ENCODE measurements around the gene MAGEA3. TPM values are rescaled to one million over a fixed set of nuclear protein-coding genes. Genes with fewer than 3 reads are reported as not detected.

The MAGEA3 gene
- total and polyA plus RNA-seq, 2 of the 8 experiments (the other 6 are each of a cell fraction or from before 2014, with no cell fraction given), result 0.06 TPM; not detected in 1

DNA sequence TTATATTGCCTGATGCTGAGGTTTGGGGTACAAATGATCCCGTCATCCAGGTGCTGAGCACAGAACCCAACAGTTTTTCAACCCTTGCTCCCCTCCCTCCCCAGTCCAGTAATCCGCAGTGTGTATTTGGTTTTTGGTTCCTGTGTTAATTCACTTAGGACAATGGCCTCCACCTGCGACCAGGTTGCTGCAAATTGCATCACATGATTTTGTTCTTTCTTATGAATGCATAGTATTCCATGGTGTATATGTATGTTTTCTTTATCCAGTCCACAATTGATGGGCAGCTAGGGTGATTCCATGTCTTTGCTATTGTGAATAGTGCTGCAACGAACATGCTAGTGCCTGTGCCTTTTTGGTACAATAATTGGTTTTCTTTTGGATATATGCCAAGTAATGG lies 35.5 kb upstream of the MAGEA3 start:
- no peaks in the 10 kb centered on the region for H4K20me1 ChIP-seq (replicated peaks in 1 of 2; ENCODE audit: control insufficient read depth in 1 of 2, insufficient read depth in 2 of 2, low read length in 2 of 2)
- H3K79me1 ChIP-seq (ENCODE audit: low read depth, low read length), result no peaks in the 10 kb centered on the region
- H3K56ac ChIP-seq (replicated peaks; ENCODE audit: insufficient read length, low read depth, low read length), result no peak overlapping the region
- no peaks in the 10 kb centered on the region for H3K4me1 ChIP-seq (replicated peaks in 1 of 4; ENCODE audit: control insufficient read depth in 3 of 4, insufficient read depth in 4 of 4, low read length in 3 of 4)
- no peaks in the 10 kb centered on the region for H3K27me3 ChIP-seq (replicated peaks in 1 of 4; ENCODE audit: control insufficient read depth in 3 of 4, extremely low read depth in 1 of 4, insufficient read depth in 3 of 4, low read length in 3 of 4)
- H2AFZ ChIP-seq (ENCODE audit: low read length), result no peak overlapping the region
- H3K9ac ChIP-seq (replicated peaks in 1 of 4; ENCODE audit: extremely low read depth in 1 of 4, low read depth in 3 of 4, low read length in 3 of 4), result no peak overlapping the region
- no peak overlapping the region for H2BK120ac ChIP-seq (replicated peaks; ENCODE audit: low read depth, low read length)
- H2BK12ac ChIP-seq (ENCODE audit: low read depth, low read length), result no peak overlapping the region
- WGBS, 2 experiments (ENCODE audit: extremely low coverage in 1 of 2, insufficient coverage in 1 of 2, insufficient read length in 1 of 2, insufficient replicate concordance in 2 of 2, low coverage in 1 of 2, low lambda C conversion rate in 2 of 2, missing lambda C conversion rate in 1 of 2), result 69% methylated on average over 4 of the region's 4 CpGs; no CpG with 5 or more reads in 1 of the 2 experiments
- H2BK20ac ChIP-seq (ENCODE audit: low read length), result no peak overlapping the region
- no peak overlapping the region for H2AK5ac ChIP-seq (ENCODE audit: low read depth, low read length)
- no peak overlapping the region for H3K27ac ChIP-seq (ENCODE audit: low read depth, low read length)
- H3K36me3 ChIP-seq (ENCODE audit: control insufficient read depth in 2 of 4, insufficient read depth in 4 of 4, low read length in 3 of 4), result no peaks in the 10 kb centered on the region
- H3K18ac ChIP-seq (ENCODE audit: extremely low read depth, low read length), result no peak overlapping the region
- ChIA-PET POLR2A (ENCODE audit: partially characterized antibody) (no interaction called here), CTCF (ENCODE audit: partially characterized antibody) (interaction anchor here (0.7 to 1.8 kb wide), 3 partner anchors 11 to 156 kb away, joined by 3 to 8 read pairs (median 3); no protein-coding TSS in a partner anchor)
- H3K23me2 ChIP-seq (ENCODE audit: low read depth, low read length), result no peaks in the 10 kb centered on the region
- no peak overlapping the region for H3K23ac ChIP-seq (ENCODE audit: insufficient read length)
- H2BK15ac ChIP-seq (ENCODE audit: low read length), result no peak overlapping the region
- no peak overlapping the region for H3K4me2 ChIP-seq (ENCODE audit: insufficient read depth in 1 of 2, low read depth in 2 of 2, low read length in 2 of 2)
- DNase-seq (ENCODE audit: low read depth in 1 of 2, low spot score in 2 of 2) (no peak), FAIRE-seq (no peak)
- H3K9me3 ChIP-seq (ENCODE audit: insufficient read depth in 2 of 2, low read depth in 1 of 2, low read length in 1 of 2), result no peaks in the 10 kb centered on the region
- H3K14ac ChIP-seq (ENCODE audit: insufficient read length), result no peak overlapping the region
- H3K4me3 ChIP-seq (ENCODE audit: extremely low read depth in 1 of 4, insufficient read depth in 2 of 4, low read depth in 3 of 4, low read length in 4 of 4), result no peak overlapping the region
- no peak for TF ChIP-seq SIN3A (conservative IDR thresholded peaks at IDR 0.05 in 1 of 2, IDR thresholded peaks at IDR 0.05 in 1 of 2; ENCODE audit: low read depth in 1 of 2, low read length in 2 of 2)
- TF ChIP-seq SP1 (IDR thresholded peaks at IDR 0.05; ENCODE audit: low read depth, low read length), result no peak
- no peak for TF ChIP-seq SIX5 (IDR thresholded peaks at IDR 0.05; ENCODE audit: low read depth, low read length)
- TF ChIP-seq TEAD4 (IDR thresholded peaks at IDR 0.05; ENCODE audit: low read depth, low read length), result no peak
- no peak for TF ChIP-seq SRF (IDR thresholded peaks at IDR 0.05; ENCODE audit: low read depth, low read length)
- TF ChIP-seq SP4 (IDR thresholded peaks at IDR 0.05; ENCODE audit: low read length), result no peak
- no peak for TF ChIP-seq RBBP5 (IDR thresholded peaks at IDR 0.05; ENCODE audit: borderline replicate concordance, low read depth, low read length)
- TF ChIP-seq CREB1 (IDR thresholded peaks at IDR 0.05), result no peak
- TF ChIP-seq TBP (IDR thresholded peaks at IDR 0.05; ENCODE audit: low read depth, low read length), result no peak
- TF ChIP-seq YY1 (IDR thresholded peaks at IDR 0.05; ENCODE audit: low read depth, low read length), result no peak
- no peak for TF ChIP-seq RAD21 (IDR thresholded peaks at IDR 0.05 in 1 of 2, conservative IDR thresholded peaks at IDR 0.05 in 1 of 2; ENCODE audit: low read depth in 2 of 2, low read length in 2 of 2)
- no peak for TF ChIP-seq POU5F1 (IDR thresholded peaks at IDR 0.05; ENCODE audit: low read depth, low read length)
- H4K5ac ChIP-seq (ENCODE audit: insufficient read length, low read depth, low read length), result no peak overlapping the region
- H4K8ac ChIP-seq (ENCODE audit: extremely low read depth, insufficient read depth, low read length), result no peak overlapping the region
- no peak overlapping the region for H2BK5ac ChIP-seq (ENCODE audit: low read depth, low read length)
- H3K4ac ChIP-seq (replicated peaks; ENCODE audit: insufficient read length, low read depth, low read length), result no peak overlapping the region
- no peak overlapping the region for H4K91ac ChIP-seq (replicated peaks; ENCODE audit: insufficient read length, low read length)
- no peaks in the 10 kb centered on the region for H3K79me2 ChIP-seq (ENCODE audit: control insufficient read depth in 1 of 2, insufficient read depth in 2 of 2, low read length in 2 of 2)

Measured in H1 (cell line).